Adrenal gland (tissue), 5 donors: ENCODE data around the gene SFI1.

ENCODE experiments used
- CTCF ChIP-seq, 6 experiments: fragments of 450-650 bp in 4 of 6; fragments of 200-600 bp in 2 of 6; sonication (generic) in 1 of 6; IDR thresholded peaks; 1 replicate in 5 of 6; 2 replicates in 1 of 6; pipeline versions ENCODE4 v1.5.1 to v1.8.0; 2016 to 2021; ENCODE audit warnings: antibody characterized with exemption in 6 of 6, mild to moderate bottlenecking in 2 of 6, moderate library complexity in 1 of 6
- POLR2A ChIP-seq, 2 donors: fragments of 450-650 bp; IDR thresholded peaks; one replicate each; pipeline ENCODE4 v1.6.1; 2017; ENCODE audit warnings: antibody characterized with exemption in 2 of 2, mild to moderate bottlenecking in 2 of 2, moderate library complexity in 1 of 2
- donor health status: DM: no; HTN: no; CAD: no.

GRCh38 chr22:31583861-31584485 is 87.6 kb downstream of the SFI1 start:
- TF ChIP-seq CTCF (IDR thresholded peaks at IDR 0.05) = no peak
- TF ChIP-seq POLR2A (IDR thresholded peaks at IDR 0.05) = no peak
